Cerebellar nuclear complex (tissue), 1 donor: Measurements from ENCODE around the gene SUPT5H.

Experiments
- DNase-seq, 2 experiments: peaks; one replicate each; lab custom pipeline; 2025; lab: John Stamatoyannopoulos, UW

The SUPT5H gene

DNA sequence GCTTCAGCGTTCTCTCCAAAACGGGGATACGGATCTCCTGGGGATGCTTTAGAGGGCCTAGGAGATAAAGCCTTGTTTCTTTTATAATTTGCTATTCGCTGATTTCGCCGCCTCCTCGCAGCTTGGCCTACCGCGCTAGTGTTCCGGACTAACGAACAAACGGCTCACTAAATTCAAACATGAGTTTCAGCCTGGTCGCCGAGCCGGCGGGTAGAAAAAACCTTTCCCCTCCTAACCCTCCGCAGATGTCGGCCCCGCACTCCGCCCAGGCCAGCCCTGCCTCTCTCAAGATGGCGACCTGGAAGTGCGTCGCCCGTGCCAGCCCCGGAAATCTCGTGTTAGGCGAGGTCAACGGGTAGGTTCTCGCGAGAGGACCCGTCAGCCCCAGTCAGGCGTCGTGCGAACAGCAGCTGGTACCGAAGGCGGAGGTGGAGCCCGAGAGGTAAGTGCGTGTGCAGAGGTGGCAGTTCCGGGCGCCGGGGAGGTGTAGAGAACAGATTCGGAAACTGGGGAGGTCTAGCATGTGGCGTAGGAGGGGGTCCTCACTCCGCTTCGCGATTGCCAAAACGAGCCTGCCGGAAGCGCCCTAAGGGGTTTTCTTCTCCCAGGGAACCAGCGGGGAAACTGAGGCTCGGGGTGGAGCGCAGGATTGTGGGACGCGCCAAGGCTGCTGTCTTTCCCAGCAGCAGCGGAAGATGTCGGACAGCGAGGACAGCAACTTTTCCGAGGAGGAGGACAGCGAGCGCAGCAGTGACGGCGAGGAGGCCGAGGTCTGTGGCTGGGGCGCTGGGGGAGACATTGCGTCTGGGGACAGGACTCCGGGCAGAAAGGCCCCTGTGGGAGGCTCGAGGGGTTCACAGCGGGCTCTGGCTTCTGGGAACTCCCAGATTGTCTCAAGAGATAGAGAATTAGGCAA, at the start of gene SUPT5H:
SUPT5H (plus strand) TSS at position 387 of the 916 bp plus-strand sequence; CDS start at position 696, 309 bp downstream.
- peak; percentile 39 to 74 for DNase-seq

DNA sequence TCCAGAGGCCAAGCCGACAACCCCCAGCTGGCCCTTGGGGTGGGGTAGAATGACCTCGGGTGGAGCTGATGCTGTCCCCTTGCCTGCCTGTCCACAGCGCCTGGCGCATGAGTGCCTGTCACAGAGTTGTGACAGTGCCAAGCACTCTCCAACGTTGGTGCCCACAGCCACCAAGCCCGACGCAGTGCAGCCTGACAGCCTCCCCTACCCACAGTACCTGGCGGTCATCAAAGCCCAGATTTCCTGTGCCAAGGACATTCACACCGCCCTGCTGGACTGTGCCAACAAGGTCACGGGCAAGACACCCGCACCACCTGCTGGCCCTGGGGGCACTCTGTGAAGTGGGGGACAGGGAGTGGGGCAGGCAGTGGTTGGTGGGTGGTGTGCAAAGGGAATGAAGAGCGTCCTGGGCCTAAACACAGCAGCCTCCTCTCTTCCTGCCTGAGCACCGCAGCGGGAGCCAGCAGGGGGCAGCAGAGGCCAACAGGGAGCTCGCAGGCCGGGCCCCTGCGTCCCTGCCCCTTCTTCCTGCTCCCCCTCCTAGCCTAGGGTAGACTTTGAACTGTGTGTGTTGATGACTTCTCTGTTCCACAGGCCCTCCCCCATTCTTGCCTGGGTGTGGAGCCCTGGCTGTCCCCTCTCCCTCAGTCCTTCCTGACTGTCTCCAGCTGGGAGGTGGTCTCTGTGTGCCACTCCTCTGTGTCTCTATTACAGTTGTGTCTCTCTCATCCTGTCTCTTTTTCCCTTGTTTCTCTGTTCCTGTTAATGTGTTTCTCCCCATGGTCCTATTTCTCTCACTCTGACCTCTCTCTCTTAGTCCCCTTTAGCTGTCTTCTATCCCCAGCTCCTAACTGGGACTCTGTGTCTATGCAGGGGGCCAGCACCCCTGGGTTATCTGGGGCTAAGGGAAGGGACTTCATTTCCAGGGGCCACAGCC, 47.8 kb upstream of the SUPT5H start:
- DNase-seq: no peak

DNA sequence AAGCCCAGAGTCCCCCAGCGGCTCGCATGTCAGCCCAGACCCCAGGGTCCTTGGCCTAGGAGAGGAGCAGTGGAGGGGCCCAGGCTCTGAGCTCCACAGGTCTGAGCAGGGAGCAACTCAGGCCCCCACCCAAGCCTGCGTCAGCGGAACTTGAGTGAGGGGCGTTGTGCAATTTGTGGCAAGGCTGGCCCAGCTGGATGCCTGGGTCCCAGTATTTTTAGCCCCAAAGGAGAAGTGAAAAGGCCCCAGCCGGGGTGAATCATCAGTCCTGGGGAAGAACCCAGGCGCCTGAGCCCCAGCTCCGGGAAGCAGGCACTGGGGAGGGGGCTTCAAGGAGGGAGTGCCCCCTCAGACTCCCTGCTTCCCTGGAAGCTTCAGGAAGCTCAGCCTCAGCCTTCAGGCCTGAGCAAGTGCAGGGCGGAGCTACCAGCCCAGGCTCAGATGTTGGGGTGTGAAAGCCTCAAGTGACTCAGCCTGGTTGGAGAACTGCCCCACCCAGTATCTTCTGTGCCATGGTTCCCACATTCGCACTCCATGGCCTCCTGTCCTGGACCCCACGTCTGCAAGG, 47.0 kb upstream of the SUPT5H start:
- DNase-seq: no peak

DNA sequence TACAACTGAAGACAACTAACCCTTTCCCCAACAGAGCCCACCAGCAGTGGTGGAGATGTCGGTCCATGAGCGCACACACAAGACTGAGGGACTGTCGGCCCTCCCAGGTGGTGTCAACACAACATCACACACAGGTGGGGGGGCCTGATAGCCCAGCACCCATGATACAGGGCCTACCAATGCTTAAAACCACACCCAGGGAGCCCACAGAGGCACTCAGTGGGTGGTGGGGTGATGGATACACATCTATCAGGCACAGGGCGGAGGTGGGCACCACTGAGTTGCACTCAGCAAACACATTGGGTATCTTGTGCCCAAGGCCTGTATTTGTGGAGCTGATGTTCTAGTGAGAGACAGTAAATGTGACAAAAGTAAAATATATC, 45.7 kb upstream of the SUPT5H start:
- DNase-seq: no peak

DNA sequence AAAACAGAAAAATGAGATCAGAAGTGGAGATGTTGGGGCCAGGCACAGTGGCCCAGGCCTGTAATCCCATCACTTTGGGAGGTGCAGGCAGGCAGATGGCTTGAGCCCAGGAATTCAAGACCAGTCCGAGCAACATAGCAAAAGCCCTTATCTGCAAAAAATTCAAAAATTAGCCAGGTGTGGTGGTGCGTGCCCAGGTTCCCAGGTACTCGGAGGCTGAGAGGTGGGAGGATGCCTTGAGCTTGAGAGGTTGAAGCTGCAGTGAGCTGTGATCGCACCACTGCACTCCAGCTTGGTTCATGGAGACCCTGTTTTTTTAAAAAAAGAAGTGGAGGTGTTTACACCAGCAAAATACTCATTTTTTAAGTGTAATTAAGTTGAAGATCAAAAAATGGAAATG, 45.3 kb upstream of the SUPT5H start:
- no peak for DNase-seq

DNA sequence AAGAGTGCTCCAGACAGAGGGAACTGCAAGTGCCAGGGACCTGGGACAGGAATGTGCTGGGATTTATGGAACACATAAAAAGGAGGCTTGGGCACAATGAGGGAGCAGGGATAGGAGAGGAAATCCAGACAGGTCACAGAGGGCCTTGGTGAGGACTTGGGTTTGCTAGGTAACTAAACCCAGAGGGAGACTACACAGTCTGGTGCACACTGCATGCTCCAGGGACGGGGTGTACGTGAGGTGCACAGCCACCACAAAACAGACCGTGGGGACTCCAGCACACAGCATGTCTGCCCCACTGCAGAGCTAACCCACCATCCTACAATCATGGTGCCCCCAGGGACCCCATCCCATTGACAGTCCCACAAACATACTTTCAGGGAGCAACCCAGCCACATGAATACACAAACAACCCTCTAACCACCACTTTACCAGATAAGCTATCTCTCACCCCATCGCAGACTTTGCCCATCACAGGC, 44.3 kb upstream of the SUPT5H start:
- DNase-seq: no peak

DNA sequence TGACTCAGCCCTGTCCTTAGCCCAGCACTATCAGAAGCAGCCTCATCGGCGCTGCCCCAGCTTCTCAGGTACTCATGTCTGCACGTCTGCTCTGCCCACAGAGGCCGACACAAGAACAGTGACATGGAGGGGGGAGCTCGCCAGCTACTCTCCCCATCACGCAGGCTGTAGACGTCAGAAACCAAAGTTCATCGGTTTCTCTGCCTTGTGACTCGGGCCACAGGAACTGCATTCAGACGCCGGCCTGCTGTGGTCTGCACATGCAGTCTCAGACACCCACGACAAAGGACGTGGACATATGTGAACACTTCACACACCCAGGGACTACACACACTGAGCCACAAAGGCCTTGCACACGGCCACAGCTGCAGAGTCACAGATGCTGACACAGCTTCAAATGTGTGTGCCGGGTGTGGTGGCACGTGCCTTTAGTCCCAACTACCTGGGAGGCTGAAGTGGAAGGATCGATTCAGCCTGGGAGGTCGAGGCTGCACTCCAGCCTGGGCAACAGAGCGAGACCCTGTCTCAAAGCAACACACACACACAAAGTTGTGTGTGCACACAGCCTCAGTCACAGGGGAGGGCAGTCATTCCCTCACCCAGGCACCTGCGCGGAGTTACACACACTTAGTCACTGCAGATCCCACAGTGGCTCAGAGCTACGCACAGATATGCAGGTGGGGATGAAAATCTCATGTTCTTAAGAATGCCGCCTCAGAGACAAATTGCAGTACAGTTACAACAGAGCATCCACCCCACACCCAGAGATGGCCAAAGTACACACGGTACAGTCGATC, 43.6 kb upstream of the SUPT5H start:
- no peak for DNase-seq

DNA sequence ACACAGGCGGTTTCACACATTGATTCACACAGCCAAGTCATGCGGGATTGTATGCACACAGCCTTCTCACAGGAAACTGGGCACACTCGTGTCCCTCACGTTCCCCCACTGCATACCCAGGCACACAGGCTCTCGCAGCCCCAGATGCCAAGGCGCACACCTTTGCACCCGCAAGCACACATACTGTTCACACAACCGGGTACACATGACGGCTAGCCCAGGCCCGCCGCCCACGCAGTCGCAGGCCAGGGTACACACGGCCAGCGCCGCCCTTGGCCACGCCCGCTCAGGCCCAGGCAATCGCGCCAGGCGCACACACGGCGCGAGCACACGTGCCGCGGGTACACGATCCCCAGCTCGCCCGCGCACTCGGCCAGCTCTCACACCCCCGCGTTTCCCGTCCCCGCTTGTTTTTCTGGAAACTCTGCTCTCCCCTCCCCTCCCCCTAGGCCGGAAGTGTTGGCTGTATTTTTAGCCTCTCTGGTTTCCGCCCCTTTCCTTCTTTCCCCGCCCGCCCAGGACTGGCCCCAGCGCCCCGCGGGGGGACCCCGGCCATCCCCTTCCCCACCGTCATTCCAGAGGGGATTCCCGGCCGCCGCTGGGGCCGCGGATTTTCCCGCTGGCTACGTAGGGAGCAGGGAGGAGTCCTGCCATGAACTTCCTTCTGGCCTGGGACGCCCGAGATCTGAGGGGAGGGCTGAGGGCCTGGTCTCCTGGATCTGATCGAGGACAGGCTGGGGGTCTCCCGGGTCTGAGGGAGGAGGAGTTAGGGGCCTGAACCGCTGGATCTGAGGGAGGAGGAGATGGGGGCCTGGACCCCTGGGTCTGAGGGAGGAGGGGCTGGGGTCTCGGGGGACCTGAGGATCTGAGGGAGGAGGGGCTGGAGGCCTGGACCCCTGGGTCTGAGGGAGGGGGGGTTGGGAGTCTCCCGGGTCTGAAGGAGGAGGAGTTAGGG, 42.8 kb upstream of the SUPT5H start:
- DNase-seq: peak in 1 of 2 experiments; percentile 61

DNA sequence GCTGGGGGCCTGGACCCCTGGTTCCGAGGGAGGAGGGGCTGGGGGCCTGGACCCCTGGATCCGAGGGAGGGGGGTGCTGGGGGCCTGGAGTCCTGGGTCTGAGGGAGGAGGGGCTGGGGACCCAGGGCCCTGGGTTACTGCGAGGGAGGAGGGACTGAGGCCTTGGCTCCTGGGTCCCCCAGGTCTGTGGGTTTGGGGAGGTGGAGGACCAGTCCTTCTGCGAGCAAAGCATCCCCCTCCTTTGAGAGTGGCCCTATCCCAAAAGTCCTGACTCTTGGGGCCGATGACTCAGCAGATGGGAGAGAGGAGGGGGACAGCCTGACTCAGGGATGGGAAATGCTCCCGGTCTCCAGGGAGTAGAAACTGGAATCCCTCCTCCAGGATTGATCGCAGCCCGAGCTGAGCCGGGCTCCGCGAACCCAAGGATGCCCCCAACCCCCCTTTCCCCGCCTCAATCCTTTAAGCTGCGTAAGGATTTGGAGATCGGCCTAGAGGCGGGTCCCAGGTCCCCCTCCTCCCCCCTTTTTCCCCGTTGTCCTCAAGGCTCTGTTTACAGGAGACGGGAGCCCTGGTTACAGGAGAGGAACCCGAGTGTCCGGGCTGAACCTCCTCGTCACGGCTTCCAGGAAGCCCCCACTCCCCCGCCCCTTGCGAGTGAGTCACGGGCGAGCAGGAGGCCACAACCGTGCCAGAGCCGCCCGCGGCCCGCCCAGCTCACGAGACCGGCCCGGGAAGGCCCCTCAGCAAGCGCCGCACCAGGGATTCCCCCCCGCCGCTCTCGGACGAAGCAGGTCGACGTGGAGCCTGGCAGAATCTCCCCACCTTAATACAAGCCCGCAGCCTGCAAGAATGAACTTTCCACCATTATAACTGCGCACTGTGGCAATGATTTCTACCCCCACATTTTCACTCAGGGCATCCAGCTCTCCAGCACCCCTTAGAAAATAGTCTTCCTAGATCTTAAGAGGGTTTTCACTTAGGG, 41.8 kb upstream of the SUPT5H start:
- DNase-seq: no peak

DNA sequence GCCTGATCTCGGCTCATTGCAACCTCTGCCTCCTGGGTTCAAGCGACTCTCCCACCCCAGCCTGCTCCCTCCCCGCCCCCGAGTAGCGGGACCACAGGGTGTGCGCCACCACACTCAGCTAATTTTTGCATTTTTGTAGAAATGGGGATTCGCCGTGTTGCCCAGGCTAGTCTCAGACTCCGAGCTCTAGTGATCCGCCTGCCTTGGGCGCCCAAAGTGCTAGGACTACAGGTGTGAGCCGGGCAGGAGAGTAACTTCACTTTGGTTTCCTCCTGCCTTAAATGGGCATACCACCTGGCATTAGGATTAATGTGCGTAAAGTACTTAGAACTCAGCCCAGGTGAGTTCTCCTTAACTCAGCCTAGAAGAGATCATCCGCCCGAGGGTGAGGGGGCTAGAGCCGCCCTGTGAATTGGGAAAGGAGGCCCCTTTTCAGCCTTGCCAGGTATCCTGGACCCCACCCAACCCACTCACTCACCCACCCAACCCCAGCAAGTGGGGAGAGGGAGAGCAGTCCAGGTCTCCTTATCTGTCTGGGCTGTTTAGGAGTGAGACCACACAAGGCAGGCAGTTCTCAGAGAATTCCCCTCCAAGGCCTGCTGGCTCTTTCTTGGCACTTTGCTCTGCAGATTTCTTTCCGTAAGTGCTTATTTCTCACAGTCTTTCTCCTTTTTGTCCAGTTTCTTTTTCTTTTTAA, 40.0 kb upstream of the SUPT5H start:
- no peak for DNase-seq

DNA sequence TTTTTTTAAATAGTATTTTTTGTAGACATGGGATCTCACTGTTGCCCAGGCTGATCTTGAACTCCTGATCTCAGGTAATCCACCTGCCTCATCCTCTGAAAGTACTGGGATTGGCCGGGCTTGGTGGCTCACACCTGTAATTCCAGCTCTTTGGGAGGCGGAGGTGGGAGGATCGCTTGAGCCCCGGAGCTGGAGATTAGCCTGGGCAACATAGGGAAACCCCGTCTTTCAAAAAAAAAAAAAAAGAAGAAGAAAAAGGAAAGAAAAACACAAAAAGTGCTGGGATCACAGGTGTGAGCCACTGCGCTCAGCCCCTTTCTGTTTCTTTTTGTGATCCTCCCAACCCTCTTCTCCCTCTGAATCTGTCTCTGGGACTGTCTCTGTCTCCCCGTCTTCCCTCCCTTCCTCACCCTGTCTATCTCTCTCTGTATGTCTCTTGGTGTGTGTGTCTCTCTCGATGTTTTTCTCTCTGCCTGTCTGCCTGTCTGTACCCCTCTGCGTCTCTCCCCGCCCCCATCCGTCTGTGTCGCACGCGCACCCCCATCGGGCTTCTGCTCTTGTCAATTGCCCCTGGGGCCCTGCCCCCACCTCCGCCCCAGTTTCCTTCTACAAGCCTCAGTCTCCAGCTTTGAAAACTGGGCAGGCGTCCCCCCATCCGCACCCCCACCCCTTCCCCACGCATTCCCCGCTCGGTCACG, 39.3 kb upstream of the SUPT5H start:
- peak in 1 of 2 experiments; percentile 5 for DNase-seq

DNA sequence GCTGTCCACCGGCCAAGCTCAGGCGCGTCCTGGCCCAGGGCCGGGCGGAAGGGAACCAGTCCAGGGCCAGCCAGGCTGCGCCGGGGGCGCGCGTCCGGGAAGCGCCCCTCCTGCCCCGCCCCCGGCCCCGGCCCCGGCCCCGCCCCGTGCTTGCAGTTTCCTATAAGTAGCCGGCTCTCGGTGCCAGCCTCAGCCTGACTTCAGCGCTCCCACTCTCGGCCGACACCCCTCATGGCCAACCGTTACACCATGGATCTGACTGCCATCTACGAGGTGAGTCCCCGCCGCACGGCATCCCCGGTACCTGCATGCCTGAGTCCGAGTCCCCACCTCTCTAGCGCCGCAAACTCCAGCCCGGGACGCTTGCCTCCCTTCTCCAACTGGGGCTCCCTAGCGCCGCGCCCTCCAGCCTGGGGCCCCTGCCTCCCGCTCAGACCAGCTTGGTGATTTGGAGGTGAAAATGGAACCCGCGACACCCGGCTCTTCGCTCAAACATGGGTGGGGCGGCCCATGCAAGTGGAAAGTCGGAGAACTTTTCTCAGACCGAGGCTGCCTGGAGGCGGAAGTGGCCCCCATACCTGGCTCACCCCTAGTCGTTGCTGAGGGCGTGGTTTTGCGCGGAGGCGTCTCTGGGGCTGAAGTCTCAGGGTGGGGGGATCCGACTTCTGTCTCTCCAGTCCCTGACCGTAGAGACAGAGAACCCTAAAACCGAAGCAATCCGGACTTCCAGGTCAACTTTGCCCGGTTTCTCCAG, 38.5 kb upstream of the SUPT5H start, which contains the start of gene ZFP36:
ZFP36 (plus strand) TSS at position 192 of the 754 bp plus-strand sequence; CDS start at position 250, 58 bp downstream.
- DNase-seq: no peak

DNA sequence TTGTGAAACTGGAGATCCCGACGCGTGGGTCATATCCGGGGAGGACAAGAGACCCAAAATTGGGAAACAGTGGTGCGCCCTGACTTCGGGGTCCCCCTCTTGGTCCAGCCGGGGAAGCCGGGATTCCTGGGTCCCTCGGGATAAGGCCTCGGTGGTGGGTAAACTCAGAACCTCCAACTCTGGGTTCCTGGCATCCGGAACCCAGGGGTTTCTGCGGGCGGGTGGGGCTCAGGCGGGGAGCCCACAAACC, 38.0 kb upstream of the SUPT5H start:
- DNase-seq: no peak

DNA sequence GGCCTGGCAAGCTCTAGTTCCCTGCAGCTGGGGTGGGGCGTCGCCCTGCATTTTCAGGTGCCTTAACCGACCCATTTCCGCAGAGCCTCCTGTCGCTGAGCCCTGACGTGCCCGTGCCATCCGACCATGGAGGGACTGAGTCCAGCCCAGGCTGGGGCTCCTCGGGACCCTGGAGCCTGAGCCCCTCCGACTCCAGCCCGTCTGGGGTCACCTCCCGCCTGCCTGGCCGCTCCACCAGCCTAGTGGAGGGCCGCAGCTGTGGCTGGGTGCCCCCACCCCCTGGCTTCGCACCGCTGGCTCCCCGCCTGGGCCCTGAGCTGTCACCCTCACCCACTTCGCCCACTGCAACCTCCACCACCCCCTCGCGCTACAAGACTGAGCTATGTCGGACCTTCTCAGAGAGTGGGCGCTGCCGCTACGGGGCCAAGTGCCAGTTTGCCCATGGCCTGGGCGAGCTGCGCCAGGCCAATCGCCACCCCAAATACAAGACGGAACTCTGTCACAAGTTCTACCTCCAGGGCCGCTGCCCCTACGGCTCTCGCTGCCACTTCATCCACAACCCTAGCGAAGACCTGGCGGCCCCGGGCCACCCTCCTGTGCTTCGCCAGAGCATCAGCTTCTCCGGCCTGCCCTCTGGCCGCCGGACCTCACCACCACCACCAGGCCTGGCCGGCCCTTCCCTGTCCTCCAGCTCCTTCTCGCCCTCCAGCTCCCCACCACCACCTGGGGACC, 37.6 kb upstream of the SUPT5H start:
- no peak for DNase-seq

DNA sequence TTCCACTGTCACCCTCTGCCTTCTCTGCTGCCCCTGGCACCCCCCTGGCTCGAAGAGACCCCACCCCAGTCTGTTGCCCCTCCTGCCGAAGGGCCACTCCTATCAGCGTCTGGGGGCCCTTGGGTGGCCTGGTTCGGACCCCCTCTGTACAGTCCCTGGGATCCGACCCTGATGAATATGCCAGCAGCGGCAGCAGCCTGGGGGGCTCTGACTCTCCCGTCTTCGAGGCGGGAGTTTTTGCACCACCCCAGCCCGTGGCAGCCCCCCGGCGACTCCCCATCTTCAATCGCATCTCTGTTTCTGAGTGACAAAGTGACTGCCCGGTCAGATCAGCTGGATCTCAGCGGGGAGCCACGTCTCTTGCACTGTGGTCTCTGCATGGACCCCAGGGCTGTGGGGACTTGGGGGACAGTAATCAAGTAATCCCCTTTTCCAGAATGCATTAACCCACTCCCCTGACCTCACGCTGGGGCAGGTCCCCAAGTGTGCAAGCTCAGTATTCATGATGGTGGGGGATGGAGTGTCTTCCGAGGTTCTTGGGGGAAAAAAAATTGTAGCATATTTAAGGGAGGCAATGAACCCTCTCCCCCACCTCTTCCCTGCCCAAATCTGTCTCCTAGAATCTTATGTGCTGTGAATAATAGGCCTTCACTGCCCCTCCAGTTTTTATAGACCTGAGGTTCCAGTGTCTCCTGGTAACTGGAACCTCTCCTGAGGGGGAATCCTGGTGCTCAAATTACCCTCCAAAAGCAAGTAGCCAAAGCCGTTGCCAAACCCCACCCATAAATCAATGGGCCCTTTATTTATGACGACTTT, 36.8 kb upstream of the SUPT5H start:
- no peak for DNase-seq
